ENCODE measurements around the gene TMOD1. TPM values are rescaled to one million over a fixed set of nuclear protein-coding genes. Genes with fewer than 3 reads are reported as not detected.

The TMOD1 gene
- total and polyA plus RNA-seq, 9 of the 15 experiments (the other 6 are each of a cell fraction or from before 2014, with no cell fraction given), result 7.1 to 41.2 (median 14.2) TPM

DNA sequence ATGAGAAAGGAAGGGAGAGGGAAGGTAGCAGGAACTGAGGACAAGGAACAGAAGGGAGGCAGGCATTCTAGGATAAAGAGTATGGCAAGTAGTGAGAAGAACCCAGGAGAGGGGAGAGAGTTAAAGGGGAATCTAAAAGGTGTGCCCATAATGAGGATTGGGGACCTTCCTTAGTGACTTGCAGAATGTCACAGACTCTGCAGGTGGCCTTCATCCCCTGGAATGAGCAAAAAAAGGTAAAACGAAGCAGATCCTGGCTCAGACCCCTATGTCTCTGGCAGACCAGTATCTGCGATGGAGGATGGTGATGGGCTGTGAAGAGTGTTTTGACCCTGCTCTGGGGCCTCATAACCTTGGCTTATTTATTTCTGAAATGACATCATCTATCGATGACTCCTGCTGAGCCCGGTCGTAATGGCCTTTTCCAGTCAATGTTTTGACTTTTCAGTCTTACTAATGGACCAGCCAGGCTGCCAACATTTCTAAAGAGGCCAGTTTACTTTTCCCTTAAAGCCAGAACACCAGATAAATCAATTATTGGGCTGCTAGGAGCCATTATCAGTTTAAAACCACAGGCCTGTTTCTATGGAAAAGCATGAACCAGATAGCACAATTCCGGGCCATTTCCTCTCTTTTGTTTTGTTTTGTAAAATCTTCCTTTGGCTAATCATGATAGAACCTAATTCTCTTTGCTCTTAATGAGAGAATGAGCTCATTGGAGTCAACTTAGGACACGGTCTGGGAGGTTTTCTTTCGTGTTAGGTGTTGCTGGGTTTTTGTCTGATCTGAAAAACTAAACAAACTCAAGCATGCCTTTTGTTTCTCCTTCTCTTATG lies 3.1 kb downstream of the TMOD1 start (continued):
- TF ChIP-seq MEIS2 (IDR thresholded peaks at IDR 0.05; ENCODE audit: partially characterized antibody), result peak; percentile 9
- TF ChIP-seq ZNF282 (CRISPR knock-in tag; IDR thresholded peaks at IDR 0.05), result no peak
- no peak for TF ChIP-seq PHF8 (IDR thresholded peaks at IDR 0.05; ENCODE audit: borderline replicate concordance, low read length)
- no peak for TF ChIP-seq CHD1 (IDR thresholded peaks at IDR 0.05; ENCODE audit: low read length)
- TF ChIP-seq, protein P1, sequence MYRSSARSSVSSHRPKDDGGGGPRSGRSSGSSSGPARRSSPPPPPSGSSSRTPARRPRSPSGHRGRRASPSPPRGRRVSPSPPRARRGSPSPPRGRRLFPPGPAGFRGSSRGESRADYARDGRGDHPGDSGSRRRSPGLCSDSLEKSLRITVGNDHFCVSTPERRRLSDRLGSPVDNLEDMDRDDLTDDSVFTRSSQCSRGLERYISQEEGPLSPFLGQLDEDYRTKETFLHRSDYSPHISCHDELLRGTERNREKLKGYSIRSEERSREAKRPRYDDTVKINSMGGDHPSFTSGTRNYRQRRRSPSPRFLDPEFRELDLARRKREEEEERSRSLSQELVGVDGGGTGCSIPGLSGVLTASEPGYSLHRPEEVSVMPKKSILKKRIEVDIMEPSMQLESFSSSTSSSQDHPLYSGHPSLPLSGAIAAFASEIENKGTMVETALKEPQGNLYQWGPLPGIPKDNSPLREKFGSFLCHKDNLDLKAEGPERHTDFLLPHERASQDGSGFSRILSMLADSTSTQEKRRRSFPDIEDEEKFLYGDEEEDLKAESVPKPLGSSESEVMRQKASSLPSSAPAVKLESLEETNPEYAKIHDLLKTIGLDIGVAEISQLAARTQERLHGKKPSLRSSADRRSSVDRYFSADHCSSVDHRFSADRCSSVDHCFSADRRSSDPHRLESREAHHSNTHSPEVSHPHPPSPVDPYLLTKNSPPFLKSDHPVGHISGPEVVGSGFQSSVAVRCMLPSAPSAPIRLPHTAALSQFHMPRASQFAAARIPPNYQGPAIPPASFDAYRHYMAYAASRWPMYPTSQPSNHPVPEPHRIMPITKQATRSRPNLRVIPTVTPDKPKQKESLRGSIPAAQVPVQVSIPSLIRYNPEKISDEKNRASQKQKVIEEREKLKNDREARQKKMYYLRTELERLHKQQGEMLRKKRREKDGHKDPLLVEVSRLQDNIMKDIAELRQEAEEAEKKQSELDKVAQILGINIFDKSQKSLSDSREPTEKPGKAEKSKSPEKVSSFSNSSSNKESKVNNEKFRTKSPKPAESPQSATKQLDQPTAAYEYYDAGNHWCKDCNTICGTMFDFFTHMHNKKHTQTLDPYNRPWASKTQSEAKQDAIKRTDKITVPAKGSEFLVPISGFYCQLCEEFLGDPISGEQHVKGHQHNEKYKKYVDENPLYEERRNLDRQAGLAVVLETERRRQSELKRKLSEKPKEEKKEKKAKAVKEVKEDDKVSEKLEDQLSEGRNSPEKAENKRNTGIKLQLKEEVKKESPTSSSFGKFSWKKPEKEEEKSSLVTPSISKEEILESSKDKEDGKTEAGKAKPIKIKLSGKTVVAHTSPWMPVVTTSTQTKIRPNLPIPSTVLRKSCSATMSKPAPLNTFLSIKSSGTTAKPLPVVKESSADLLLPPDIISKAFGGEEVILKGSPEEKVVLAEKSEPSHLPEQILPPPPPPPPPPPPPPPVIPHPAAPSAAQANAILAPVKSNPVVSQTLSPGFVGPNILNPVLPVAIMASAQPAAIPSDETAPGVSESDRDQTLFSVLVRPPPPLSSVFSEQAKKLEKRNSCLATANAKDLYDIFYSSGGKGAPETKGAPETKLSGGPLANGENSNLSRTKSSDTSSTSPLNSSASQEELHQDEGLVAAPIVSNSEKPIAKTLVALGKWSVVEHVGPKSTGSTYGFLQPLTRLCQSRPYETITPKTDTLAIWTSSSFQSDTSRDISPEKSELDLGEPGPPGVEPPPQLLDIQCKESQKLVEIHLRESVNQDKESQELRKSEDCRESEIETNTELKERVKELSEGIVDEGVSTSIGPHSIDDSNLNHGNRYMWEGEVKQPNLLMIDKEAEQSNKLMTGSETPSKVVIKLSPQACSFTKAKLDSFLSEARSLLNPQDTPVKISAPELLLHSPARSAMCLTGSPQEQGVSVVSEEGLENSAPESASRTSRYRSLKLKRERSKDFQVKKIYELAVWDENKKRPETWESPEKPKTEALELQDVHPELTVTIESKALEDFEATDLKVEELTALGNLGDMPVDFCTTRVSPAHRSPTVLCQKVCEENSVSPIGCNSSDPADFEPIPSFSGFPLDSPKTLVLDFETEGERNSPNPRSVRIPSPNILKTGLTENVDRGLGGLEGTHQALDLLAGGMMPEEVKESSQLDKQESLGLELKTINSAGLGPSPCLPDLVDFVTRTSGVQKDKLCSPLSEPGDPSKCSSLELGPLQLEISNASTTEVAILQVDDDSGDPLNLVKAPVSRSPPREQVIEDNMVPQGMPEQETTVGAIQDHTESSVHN (IDR thresholded peaks at IDR 0.05; ENCODE audit: borderline replicate concordance in 1 of 2, low read depth in 1 of 2), result no peak
- no peak for TF ChIP-seq DNMT1 (IDR thresholded peaks at IDR 0.05)
- 0 out of 2 replicates have a peak, but pooled peaks have one; percentile 20 for TF ChIP-seq ESRRA (IDR thresholded peaks at IDR 0.05; ENCODE audit: borderline replicate concordance, low read depth)
- no peak for TF ChIP-seq FOXJ2 (tag; IDR thresholded peaks at IDR 0.05)
- TF ChIP-seq XRCC5 (IDR thresholded peaks at IDR 0.05; ENCODE audit: low read depth, low read length), result no peak
- TF ChIP-seq, protein P2, sequence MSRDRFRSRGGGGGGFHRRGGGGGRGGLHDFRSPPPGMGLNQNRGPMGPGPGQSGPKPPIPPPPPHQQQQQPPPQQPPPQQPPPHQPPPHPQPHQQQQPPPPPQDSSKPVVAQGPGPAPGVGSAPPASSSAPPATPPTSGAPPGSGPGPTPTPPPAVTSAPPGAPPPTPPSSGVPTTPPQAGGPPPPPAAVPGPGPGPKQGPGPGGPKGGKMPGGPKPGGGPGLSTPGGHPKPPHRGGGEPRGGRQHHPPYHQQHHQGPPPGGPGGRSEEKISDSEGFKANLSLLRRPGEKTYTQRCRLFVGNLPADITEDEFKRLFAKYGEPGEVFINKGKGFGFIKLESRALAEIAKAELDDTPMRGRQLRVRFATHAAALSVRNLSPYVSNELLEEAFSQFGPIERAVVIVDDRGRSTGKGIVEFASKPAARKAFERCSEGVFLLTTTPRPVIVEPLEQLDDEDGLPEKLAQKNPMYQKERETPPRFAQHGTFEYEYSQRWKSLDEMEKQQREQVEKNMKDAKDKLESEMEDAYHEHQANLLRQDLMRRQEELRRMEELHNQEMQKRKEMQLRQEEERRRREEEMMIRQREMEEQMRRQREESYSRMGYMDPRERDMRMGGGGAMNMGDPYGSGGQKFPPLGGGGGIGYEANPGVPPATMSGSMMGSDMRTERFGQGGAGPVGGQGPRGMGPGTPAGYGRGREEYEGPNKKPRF (IDR thresholded peaks at IDR 0.05; ENCODE audit: low read depth, low read length), result no peak
- no peak for TF ChIP-seq ARHGAP35 (IDR thresholded peaks at IDR 0.05; ENCODE audit: partially characterized antibody)
- TF ChIP-seq ZNF24 (IDR thresholded peaks at IDR 0.05), result no peak
- no peak for TF ChIP-seq CC2D1A (IDR thresholded peaks at IDR 0.05)
- TF ChIP-seq, protein P3, sequence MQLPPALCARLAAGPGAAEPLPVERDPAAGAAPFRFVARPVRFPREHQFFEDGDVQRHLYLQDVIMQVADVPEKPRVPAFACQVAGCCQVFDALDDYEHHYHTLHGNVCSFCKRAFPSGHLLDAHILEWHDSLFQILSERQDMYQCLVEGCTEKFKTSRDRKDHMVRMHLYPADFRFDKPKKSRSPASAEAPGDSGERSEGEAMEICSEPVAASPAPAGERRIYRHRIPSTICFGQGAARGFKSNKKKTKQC (CRISPR knock-in tag; IDR thresholded peaks at IDR 0.05), result no peak
- no peak for TF ChIP-seq SMAD2 (IDR thresholded peaks at IDR 0.05; ENCODE audit: low read depth, low read length)
- no peak for TF ChIP-seq ZNF717 (CRISPR knock-in tag; IDR thresholded peaks at IDR 0.05)
- TF ChIP-seq POLR2B (IDR thresholded peaks at IDR 0.05; ENCODE audit: low read depth, partially characterized antibody), result no peak
- peak; percentile 36; the same call in 1 of the 2 replicates for TF ChIP-seq SP1 (CRISPR knock-in tag; IDR thresholded peaks at IDR 0.05)

Data from K562 (cell line).